GM19397 (cell line): ENCODE results near the gene KHDRBS1.
A peak's percentile ranks its signal among the peaks of the same experiment; 100 is the strongest.
"Not testable (repeated sequence)": the region's sequence is repeated elsewhere in the genome, so short reads cannot be mapped to it uniquely, and the experiment has no call there.

Source experiments
- ATAC-seq: cut with Tn5 transposase; IDR thresholded peaks from one replicate; pipeline ENCODE4 v1.9.1; 2021; ENCODE audit warnings: mild to moderate bottlenecking, moderate library complexity; ENCODE audit not compliant: unreplicated experiment

Gene KHDRBS1, protein sequence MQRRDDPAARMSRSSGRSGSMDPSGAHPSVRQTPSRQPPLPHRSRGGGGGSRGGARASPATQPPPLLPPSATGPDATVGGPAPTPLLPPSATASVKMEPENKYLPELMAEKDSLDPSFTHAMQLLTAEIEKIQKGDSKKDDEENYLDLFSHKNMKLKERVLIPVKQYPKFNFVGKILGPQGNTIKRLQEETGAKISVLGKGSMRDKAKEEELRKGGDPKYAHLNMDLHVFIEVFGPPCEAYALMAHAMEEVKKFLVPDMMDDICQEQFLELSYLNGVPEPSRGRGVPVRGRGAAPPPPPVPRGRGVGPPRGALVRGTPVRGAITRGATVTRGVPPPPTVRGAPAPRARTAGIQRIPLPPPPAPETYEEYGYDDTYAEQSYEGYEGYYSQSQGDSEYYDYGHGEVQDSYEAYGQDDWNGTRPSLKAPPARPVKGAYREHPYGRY

DNA sequence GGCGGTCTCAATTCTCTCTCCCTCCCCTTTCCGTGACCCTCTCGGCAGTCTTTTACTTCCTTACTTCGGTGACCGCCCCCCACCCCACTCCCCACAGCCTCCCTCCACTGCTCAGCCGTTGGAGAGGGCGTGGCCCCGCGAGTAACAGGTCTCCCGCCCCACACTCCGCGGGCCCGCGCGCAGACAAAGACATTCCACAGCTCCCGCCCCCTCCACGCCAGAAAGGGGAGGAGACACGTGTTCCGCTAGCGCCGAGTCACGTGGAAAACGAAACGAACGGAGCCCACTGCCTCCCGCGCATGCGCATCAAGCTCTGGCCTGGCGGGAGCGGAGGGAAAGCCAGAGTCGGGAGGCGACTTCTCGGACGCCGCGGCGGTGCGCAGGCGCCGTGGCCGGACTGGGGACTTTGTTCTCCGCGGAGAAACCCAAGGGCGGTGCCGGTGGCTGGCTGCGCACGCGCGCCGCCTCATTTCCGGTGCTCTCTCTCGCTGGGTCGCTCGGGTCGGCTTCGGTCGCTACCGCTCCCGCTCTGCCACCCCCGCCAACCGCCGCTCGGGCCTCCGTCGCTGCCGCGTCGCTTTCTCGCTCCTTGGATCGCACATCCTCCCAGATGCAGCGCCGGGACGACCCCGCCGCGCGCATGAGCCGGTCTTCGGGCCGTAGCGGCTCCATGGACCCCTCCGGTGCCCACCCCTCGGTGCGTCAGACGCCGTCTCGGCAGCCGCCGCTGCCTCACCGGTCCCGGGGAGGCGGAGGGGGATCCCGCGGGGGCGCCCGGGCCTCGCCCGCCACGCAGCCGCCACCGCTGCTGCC is at the start of gene KHDRBS1:
KHDRBS1 (plus strand) TSS at position 483 of the 813 bp plus-strand sequence; CDS start at position 611, 128 bp downstream.
- ATAC-seq, result peak; percentile 83

DNA sequence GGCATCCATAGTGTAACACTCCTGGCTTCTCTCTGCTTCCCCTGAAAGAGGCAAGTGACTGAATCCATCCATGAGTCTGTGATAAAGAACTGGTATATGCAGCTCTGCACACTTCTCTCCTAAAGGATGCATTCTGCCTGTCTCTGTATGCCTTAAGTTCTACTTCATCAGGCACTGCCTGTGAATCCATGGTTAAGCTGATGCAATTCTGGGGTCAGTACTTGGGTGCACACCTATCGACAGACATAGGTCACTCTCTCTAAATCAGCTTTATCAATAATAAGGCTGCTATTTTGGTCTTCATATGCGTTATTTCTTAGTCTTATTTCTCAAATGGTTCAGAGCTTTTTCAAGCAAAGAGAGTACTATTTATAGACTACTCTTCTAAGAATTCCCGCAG is 42.8 kb upstream of the KHDRBS1 start:
- no peak for ATAC-seq

DNA sequence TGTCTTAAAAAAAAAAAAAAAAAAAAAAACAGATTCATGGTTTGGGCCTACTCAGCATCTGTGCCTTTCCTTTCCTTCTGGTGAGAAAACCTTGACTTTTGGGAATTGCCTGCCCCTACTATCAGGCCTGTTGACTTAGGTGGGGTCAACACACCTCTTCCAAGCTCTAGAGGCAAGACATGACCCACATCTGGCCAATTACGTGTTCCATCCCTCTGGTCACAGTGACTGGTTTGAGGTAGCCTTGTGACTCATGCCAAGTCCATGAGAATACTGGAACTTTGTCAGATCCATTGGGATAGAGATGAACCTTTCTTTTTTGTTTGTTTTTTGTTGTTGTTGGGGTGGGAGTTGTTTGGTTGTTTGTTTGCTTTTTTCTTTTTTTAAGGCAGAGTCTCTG is 37.3 kb upstream of the KHDRBS1 start:
- ATAC-seq, result no peak

- ATAC-seq, result no peak
Measured at GRCh38 chr1:31977385-31978131, 36.1 kb upstream of the KHDRBS1 start.

DNA sequence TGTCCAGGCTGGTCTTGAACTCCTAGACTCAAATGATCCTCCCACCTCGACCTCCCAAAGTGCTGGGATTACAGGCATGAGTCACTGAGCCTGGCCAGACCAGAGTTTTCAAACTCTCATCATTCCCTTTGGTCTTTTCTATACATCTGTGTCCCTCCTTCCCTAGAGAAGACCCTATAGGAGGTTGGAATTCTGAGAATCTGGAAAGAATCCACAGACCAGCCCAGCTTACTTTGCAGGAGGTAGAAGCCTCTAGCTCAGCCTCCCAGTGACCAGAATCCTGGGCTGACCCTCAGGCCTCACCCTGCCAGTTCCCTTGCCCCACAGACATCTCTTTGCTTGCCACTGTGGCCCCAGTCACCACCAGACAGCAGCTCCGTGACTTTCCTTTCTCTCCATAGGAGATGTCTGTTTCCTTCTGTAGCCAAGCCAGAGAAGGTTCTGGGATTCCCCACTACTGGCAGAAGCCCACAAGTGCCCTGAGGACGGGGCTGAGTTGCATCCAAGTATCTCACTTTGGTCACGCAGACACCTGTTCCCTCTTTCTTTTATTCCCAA is 34.7 kb upstream of the KHDRBS1 start:
- ATAC-seq, result no peak

- no peak for ATAC-seq
Measured at GRCh38 chr1:31980835-31981455, 32.7 kb upstream of the KHDRBS1 start.

- no peak for ATAC-seq
Measured at GRCh38 chr1:31981456-31981839, 32.2 kb upstream of the KHDRBS1 start.

DNA sequence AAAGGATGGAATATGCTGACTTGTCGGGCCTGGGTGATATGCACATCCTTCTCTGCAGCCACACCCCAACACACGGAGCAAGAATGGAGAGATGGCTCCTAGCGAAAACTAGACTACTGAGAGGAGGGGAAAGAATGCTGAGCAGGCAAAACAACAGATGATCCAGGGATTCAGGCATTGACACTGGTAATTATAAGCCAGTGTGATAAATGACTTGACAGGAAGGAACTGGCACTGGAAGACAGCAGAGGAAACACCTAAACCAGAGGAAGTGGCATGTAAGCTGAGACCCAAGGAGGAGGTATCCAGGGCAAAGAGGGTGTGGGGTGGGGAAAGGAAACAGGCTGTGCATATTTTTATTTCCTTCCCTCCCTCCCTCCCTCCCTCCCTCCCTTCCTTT is 31.7 kb upstream of the KHDRBS1 start:
- no peak for ATAC-seq

DNA sequence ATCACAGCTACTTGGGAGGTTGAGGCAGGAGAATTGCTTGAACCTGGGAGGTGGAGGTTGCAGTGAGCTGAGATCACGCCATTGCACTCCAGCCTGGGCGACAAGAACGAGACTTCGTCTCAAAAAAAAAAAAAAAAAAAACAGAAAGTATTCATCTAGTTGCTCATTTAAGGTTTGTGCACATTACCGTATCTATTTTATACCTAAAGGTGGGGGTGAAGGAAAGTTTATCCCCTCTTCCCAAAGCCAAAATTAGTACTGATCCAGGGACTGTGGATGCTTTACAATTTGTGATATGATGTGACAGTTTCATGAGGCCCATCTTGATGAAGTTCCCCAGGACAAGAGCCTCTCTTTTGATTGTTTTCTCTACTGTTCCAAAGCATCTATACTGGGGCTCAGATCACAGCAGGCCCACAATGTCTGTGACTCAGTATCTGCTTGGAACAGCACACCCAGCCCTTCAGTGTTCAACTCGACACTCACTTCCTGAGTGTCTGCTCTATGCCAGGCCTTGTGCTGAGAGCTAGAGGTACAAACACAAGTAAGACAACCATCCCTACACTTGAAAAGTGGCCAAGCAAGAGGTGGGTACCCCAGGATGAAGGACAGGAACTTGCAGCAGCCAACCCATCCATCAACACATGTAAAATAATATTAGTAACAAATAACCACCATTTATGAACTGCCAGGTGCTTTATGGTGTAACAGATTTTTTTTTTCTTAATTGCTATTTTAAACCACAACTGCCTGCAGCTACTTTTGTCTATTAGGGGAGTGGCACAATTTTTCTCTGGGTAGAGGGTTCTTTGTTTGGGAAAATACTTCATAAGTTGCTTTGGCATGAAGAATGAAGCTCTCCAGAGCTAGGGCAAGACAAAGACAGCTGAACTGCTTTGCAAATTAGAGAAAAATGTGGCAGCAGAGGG is 29.0 kb upstream of the KHDRBS1 start:
- ATAC-seq, result no peak

- ATAC-seq, result no peak
Measured at GRCh38 chr1:31985430-31985829, 28.2 kb upstream of the KHDRBS1 start.

DNA sequence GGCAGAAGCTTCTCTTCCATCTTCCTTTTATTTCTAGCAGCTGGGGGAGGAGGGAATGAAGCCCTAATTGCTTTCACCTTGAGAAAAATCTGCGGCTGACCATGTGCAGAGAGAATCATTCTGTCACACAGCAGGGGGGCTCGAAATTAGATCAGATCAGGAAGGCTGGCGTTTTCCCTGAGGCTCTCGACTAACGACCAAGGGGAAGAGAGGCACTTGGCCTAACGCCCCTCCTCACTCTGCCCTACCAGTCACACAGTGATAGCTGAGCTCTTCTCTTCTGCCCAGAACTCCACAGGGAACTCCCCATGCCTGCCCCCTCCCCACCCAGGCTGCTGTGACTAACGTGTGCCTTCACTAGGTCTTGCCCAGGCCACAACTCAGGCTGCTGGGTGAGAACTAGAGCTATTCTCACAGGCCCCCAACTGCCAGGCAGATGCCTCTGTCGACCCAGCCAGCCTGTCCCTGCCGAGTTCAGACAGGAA is 26.5 kb upstream of the KHDRBS1 start:
- no peak for ATAC-seq

DNA sequence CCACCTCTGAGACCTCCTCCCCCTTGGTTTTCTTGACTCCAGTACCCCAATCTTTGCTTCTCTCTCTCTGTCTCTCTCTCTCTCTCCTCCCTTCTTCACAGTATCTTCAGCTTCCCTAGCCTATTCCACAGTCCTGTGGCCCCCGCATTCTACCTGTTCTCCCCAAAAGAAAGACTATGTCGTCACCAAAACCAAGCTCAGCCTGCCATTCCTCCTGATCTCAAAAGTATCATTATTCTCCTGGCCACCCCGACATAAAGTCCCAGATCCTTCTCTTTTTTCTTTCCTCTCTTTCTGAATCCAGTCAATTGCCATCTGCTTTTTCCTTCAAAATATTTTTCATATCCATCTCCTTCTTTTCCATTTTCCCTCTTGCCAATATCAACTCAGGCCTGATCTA is 23.7 kb upstream of the KHDRBS1 start:
- no peak for ATAC-seq

GRCh38 chr1:31991182-31991581 is 22.5 kb upstream of the KHDRBS1 start:
- no peak for ATAC-seq

- ATAC-seq, result no peak
Measured at GRCh38 chr1:31995263-31995662, 18.4 kb upstream of the KHDRBS1 start.

GRCh38 chr1:31996121-31996520 is 17.5 kb upstream of the KHDRBS1 start:
- ATAC-seq, result not testable (repeated sequence)

GRCh38 chr1:32001863-32002262 is 11.8 kb upstream of the KHDRBS1 start:
- no peak for ATAC-seq

- ATAC-seq, result not testable (repeated sequence)
Measured at GRCh38 chr1:32002285-32002684, 11.4 kb upstream of the KHDRBS1 start.

- ATAC-seq, result no peak
Measured at GRCh38 chr1:32005522-32005921, 8.1 kb upstream of the KHDRBS1 start.

GRCh38 chr1:32007591-32007940 is 6.1 kb upstream of the KHDRBS1 start:
- no peak for ATAC-seq
